DMS53 (cell line): ENCODE results near the gene SLC25A48.
"Not testable (repeated sequence)": the region's sequence is repeated elsewhere in the genome, so short reads cannot be mapped to it uniquely, and the experiment has no call there.

Experiments used
- DNase-seq: peaks from one replicate; lab custom pipeline; 2025; lab: John Stamatoyannopoulos, UW

Gene SLC25A48

DNA sequence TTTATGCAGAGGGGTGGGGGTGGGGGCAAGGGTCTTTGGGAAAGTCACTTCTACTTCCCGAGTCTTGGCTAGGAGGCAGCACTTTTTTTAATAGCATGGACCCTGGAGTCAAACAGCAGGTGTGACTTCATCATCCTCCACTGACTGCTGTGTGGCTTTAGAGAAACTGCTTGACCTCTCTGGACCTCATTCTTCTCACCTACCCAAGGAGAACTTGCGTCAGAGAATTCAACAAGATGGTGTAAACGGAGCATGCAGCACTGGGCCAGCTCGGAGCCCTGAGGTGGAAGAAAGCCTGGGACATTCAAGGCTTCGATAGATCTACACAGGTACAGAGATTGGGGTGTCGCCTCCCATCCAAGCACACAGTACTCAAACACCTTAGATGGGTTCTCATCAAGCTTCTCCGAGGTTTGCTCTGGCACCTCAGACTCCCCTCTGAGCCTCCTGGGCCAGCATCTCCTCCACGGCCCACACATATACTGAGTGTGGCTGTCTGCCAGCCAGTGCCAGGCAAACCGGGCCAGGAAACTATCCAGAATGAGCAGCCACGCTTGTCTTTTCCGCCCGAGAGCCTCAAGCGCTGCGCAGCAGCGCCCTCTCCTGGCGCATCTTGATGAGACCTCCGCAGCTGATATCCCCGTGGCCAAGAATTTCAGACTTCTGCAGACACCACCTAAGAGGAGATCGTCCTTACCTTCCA, 4.6 kb upstream of the SLC25A48 start:
- DNase-seq = peak; percentile 94

DNA sequence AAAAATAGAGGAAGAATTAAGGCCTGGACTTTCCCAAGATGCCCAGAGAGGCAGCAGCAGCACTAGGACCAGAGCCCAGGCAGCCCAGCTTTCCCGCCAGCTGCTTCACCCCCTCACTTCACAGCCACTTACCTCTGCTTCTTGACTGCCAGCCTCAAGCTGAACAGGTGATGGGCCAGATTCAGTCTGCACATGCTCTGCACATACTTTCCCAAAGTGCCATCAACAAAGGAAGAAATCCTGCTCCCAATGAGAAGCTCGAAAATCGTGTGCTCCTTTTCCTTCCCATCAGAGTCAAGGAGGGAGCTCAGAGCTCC, 4.1 kb upstream of the SLC25A48 start:
- peak; percentile 67 for DNase-seq

DNA sequence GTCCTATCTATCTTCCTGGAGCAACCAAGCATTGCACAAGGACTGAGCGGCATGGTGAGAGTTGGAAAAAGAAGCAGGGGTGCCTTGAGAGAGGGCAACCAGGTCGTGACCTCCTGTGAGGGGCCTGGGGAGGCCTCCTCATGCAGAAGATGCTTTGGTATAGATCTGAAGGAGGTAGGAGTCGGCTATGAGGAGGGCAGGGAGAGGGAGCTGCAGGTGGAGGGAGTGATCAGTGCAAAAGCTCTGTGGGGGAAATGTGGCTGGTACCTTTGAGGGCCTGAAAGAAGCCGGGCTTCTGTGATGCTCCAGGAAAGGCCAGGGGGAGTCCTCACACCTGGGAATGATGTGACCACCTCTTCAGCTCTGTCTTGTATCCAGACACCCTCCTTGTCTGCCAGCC, 3.6 kb upstream of the SLC25A48 start:
- DNase-seq = no peak

DNA sequence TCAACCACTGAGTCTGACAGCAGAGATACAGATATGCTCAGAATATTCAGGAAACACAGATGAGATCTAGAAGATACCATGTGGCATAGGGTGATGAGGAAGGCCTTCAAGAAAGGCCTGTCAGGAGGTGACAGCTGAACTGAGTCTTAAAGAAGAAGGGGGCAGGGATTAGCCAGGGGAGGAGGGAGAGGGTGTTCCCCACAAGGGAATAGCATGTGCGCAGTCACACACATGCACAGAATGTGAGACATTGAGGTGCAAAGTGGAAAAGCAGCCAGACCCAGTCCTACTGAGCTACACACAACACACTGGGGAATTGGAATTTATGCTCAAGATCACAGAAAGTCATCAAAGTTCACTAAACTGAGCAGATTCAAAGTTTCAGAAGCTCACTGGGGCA, 3.0 kb upstream of the SLC25A48 start:
- DNase-seq = no peak

DNA sequence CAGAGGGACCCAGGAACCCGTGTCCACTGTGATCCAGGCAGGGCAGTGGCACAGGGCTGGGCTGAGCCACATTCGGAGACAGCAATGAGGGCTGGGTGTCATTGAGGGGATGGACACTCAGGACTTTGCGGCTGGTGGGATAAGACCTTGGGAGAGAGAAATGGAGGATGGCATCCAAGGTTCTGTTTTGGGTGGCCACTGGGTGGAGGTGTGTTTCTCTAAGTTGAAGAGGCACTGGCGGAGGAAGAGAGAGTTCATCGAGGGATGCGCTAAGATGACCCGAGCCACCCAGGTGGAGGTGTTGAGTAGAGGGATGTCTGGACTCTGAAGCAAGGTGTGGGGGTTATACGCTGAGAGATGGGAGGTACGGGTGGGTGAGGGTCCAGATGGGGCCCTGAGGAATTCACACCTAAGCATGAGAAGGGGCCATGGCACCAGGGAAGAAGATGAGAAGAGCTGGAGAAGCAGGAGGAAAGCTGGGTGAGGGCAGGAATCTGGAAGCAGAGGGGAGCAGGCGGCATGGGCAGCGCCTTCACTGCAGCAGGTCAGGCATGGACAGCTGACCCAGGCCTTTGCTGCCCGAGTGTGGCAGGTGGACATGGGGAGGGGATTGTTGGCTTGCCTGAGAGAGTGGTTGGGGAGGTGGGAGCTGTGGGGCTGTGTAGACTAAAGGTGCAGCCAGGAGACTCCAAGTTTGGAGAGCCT, 2.5 kb upstream of the SLC25A48 start:
- no peak for DNase-seq

DNA sequence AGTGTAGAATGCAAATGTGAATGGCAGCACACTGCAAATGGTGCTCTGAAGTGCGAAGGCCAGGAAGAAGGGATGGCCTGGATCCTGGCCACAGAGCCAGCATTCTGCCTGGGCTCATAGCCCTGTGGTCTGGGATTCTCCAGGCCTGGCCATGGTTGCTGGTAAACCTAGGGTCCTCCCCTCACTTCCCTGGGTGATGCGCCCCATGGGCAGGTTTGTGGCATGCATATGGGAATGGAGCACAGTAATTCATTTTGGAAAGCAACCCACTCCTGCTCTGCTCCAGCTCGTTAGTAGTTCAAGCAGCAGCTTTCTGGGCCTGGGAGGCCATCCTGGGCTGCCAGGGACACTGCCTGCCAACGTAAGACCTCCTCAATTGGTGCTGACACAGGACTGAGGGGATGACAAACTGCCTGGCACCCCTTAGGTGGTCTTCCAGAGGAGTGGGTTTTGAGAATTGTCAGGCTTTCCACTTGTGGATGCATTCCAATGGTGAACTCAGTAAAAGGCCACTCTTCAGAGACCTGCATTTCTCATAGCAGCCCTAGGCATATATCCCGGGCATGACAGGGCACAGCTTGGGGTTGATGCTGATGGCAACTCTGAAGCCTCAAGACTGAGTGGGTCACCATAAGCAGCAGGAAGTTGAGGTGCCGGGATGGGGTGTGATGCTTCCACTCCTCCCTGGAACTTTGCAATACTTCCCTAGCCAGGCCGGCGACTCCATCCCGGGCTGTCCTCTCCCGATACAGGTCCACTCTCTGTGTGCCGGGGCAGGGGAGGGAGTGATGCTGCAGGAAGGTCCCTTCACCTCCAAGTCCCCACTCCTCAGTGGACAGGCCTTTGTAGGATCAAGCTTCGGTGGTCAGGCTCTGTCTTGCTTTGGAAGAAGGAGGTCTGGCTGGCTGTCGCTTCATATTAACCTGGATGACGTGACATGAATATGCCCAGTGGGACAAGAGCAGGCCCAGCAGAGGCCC, 1.2 kb upstream of the SLC25A48 start:
- peak; percentile 31 for DNase-seq

DNA sequence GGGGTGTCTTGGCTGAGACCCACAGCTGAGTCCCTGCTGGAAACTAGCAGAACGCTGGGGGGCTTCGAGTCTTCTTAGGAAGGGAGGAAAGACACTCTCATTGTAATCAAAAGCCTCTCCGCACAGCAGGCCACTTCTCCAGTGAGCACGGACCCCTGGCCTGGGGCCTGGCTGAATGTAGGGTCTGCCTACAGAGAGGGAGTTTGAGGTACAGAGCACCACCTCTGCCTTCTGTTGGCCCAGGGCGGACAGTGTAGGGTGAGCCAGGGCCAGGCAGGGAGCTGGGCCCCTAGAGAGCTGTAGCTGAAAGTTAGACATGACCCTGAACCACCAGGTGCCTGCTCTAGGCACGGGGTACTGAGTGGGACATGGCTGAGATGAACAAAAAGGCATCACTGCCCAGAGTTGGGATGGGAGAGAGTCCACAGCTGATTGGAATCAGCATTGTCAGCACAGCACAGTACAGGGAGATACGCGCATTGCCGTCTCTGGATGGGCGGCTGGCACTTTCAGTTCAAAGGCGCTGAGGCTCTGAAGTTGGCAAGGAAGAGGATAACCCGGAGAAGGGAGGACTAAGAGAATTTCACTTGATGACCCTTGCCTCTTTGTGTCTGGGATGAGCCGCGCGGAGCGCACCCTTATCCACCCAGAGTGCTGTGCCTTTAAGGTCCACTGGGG, 363 bp upstream of the SLC25A48 start:
- peak; percentile 28 for DNase-seq

DNA sequence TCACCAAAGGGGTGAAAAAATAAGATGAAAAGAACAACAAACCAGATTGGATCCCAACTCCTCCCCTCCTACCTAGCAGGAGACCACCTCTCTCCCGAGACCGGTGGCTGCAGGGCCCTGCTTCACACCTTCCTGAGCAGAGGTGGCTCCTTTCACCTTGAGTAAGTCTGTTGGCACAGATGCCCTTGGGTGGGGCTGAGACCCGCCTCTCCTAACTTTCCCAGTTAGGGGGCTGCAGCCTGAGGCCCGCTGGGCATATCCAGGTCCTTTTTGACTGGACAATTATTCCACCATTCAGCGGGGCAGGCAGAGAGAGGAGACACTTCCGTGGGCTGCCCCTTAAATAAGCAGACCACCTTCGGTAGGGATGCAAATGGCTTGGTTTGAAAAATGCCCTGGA, 1.3 kb downstream of the SLC25A48 start:
- no peak for DNase-seq

DNA sequence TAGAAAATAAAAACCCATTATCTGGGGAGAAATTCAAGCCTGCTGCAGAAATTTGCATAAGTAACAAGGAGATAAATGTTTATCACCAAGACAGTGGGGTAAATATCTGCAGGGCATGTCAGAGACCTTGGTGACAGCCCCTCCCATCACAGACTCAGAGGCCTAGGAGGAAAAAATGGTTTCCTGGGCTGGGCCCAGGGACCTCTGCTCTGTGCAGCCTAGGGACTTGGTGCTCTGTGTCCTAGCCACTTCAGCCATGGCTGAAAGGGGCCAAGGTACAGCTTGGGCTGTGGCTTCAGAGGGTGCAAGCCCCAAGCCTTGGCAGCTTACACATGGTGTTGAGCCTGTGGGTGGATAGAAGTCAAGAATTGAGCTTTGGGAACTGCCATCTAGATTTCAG, 3.9 kb downstream of the SLC25A48 start:
- DNase-seq = not testable (repeated sequence)

DNA sequence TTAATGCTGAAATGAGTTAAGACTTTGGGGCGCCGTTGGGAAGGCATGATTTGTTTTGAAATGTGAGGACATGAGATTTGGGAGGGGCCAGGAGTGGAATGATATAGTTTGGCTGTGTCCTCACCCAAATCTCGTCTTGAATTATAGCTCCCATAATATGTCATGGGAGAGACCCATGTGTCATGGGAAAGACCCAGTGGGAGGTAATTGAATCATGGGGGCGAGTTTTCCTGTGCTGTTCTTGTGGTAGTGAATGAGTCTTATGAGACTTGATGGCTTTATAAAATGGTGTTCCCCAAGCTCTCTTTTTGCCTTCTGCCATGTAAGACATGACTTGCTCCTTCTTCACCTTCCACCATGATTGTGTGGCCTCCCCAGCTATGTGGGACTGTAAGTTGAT, 5.1 kb downstream of the SLC25A48 start:
- DNase-seq = no peak

DNA sequence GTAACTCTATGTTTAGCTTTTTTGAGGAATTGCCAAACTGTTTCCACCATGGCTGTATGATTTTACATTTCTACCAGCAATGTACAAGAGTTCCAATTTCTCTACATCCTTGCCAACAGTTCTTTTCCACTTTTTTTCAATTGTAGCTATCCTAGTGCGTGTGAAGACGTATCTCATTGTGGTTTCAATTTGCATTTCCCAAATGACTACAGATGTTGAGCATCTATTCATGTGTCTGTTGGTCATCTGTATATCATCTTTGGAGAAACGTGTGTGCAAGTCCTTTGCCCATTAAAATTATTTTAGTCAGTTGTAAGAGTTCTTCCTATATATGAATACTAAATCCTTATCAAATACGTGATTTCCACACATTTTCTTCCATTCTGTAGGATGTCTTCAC, 6.5 kb downstream of the SLC25A48 start:
- DNase-seq = no peak

DNA sequence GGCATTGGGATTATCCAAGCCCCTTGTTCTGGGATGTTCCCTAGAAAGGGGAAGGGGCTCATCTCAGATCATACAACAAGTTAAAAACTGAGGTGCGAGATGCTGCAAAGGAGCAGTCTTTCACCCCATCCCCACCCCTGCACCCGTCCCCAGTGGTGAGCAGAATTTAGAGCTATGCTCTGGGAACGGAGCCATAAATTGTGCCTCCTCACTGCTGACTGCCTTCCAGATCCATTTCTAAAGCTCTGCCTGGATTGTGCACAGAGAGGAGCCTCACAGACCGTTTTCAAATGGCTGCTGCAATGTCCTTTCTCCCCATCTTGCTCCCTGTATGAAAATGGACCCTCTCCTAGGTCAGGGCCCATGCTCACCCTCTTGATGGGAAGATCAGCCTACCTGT, 8.3 kb downstream of the SLC25A48 start:
- DNase-seq = no peak

DNA sequence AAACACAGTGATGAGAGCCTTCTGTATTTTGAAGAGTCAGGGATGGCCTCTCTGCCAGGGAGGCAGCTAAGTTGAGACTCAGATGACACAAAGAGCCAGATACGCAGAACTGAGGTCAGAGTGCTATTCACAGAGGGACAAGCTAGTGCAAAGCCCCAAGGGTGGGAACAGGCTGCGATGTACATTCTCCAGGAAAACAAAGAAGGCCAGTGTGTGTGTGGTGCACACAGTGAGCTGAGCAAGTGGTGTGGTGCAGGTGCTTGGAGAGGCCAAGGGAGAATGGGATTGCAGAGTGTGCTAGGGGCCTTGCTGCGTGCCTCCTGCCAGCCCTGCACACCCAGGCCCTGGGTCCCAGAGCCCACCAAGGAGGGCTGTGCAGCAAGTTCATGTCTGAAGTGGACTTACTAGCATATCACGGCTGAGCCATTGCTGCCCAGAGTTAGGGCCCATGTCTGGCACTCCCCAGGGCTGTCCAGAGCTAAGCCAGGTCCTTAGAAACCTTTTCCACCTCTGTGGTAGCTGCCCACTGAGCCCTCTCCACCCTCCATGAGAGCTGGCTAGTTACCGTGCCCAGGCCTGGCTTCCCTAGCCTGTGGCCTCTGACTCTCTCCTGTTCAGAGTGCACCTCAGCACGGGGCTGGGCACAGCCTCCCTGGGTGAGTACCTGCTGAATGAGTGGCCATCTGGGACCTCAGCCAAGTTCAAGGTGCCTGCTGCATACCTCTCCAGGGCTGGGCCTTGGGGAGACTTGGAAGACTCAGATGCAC, 9.3 kb downstream of the SLC25A48 start:
- no peak for DNase-seq

DNA sequence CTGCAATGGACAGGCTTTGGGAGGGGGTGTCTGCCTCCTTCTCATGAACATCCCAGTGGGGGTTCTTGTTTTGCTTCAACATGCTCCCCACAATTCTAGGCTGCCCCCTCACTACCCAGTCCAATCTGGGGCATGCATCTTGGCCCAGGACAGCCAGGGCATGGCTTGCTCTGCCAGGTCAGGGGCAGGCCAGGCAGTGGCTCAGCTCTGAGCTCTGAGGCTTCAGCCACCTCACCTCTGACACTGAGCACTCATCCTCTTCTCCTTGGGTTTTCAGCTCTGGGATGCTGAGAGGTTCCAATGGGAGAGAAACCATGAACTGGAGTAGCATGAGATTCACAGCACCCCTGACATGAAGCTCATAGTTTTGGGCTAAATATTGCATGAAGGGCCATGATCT, 11.8 kb downstream of the SLC25A48 start:
- DNase-seq = no peak

DNA sequence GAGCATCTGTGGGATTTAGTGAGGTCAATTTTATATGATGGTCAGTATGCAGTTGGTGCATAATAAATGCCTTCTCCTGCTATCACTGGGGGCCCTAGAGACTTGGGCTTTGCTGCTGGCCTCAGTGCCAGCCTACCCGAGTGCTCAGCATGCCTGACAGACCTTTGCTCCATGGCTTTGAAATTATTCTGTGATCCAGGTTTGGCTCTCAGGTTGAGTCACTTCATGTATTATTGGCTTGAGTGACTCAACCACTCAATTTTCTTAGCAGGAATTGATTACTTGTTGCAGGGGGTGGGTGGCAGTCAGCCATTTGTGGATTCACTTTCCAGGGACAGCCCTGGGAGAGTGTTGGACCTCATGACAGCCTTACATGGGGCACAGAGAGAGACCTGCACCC, 13.5 kb downstream of the SLC25A48 start:
- DNase-seq = no peak

DNA sequence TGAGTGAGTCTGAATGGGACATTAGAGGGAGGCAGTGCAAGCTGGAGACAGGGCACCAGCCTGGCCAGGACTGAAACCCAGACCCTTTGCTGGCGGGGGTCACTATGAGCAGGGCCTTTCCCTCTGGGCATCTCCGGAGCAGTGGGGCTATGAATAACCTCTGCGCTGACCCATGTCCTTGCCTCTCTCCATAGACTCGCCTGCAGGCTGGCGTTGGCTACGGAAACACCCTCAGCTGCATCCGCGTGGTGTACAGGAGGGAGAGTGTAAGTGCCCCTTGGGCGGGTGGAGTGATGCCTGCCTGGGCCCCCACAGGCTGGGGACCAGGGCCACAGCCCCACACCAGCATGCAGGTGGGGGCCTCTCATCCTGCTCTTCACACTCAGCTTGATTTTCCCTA, 15.8 kb downstream of the SLC25A48 start:
- no peak for DNase-seq

DNA sequence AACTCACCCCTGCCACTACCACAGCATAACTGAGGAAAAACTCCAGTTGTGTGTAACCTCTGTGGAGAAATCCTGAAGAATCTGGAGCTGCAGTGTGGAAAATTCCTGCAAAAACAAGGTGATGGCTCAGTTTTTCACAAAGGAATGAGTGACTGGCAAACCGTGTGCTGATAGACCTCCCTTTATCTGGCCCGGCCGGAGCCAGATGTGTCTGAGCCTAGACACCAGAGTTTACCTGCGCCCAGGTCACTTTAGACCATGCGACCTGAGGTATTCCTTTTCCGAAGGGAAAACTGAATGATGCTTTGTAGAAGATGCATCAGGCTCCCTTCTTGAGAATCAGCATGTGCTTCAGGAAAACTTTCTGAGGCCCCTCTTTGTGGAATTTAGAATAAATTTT, 16.2 kb downstream of the SLC25A48 start:
- DNase-seq = no peak

DNA sequence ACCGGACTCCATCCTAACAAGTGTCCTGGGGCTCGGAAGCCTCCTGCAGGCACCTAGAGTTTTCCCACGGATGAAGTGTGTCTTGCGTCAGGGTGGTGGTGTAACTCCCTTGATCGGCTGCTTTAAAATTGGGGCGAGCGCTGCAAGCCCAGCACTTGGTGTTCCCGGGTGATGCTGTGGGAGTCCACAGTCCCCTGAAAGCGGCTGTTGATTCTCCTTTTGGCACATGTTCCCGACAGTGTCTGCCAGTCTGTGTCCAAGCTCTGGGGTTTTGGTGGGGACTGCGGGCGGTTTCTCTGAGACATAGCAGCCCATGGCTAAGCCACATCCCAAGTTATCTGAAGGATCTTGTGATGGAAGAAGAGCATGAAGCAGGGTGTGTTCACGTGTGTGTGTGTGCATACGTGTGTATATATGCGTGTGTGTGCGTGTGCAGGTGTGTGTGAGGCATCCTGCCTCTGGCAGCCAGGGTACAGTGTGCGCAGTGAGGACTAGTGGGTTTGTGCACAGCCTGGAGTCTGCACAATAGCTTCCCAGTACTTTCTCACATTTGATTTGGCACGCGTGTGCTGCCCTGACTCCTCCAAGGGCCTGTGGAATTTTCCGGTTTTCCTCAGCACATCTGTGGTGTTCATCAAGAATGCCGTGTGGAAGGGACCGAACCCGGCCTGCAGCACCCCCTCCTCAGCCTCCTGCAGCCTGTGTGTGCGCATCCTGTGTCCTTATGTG, 16.9 kb downstream of the SLC25A48 start:
- no peak for DNase-seq

DNA sequence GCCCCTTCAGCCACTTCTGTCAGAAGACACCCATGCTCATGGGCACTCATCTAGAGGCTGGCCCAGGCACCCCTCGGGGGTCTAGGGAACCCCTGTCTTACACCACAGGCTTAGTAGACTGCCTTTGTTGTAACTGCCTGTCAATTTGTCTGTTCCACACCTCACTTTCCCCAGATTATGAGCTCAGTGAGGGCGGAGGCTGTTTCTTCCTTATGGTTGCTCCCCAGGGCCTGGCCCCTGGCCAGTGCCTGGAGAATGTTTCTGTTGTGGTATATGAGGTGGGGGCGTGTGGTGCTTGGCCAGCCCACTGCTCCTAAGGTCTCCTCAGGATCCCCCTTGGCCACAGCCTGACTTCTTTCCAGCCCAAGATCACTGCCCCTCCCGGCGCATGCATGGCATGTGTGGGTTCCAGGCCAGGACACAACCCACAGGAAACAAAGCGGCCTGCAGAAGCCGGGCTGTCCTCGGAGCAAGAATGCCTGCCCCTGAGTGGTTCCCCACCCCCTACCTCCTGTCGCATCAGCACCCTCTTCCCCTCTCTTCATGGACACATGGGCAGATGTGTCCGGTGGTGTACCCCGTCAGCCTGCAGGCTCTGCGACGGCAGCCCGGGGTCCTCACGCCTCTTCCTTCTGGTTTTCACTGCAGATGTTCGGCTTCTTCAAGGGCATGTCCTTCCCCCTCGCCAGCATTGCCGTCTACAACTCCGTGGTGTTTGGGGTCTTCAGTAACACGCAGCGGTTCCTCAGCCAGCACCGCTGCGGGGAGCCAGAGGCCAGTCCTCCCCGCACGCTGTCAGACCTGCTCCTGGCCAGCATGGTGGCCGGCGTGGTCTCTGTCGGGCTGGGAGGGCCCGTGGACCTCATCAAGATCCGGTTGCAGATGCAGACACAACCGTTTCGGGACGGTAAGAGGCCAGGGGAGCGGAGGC, 17.7 kb downstream of the SLC25A48 start:
- DNase-seq = no peak
